ENCODE measurements around the gene CCDC110. TPM values are rescaled to one million over a fixed set of nuclear protein-coding genes. Genes with fewer than 3 reads are reported as not detected.

Gene CCDC110
- polyA plus RNA-seq, 1 donor (not counting 4 experiments of a cell fraction or from before 2014, with no cell fraction given), result not detected

- H3K4me2 ChIP-seq (ENCODE audit: control insufficient read depth, extremely low read depth, insufficient read depth, low read depth, low read length), result no peak overlapping the region
- H3K4me3 ChIP-seq (ENCODE audit: control insufficient read depth in 2 of 3, extremely low read depth in 1 of 3, insufficient read depth in 2 of 3, low read depth in 1 of 3, low read length in 3 of 3), result no peak overlapping the region
- FAIRE-seq, result no peak
- no peaks in the 10 kb centered on the region for H4K20me1 ChIP-seq (ENCODE audit: control insufficient read depth, extremely low read depth, insufficient read depth, low read length)
- H3K9me1 ChIP-seq (ENCODE audit: control insufficient read depth, extremely low read depth, insufficient read depth, low read length), result no peaks in the 10 kb centered on the region
- no peak for DNase-seq (ENCODE audit: low read depth, low spot score)
- no peak for TF ChIP-seq EZH2 (IDR thresholded peaks at IDR 0.05; ENCODE audit: low read length)
- no peak for TF ChIP-seq CTCF (optimal IDR thresholded peaks at IDR 0.05 in 1 of 3, IDR thresholded peaks at IDR 0.05 in 1 of 3, conservative IDR thresholded peaks at IDR 0.05 in 1 of 3; ENCODE audit: extremely low read depth in 1 of 3, insufficient read depth in 2 of 3, low read length in 3 of 3)
- H3K27ac ChIP-seq (ENCODE audit: control insufficient read depth, insufficient read depth, low read length), result no peak overlapping the region
- dilution Hi-C loops (cut with MboI; ENCODE audit: extremely low pct_ligation_motif_present, low sequenced_read_pairs), result no loop called here
- no peak overlapping the region for H2AFZ ChIP-seq (ENCODE audit: control insufficient read depth, low read length)
- peaks cover 9% of the 10 kb centered on the region for H3K4me1 ChIP-seq (ENCODE audit: control insufficient read depth, extremely low read depth, insufficient read depth, low read length)
- peaks cover 19% of the 10 kb centered on the region for H3K27me3 ChIP-seq (ENCODE audit: control insufficient read depth, extremely low read depth, insufficient read depth, low read length)
- no peaks in the 10 kb centered on the region for H3K9me3 ChIP-seq (ENCODE audit: control insufficient read depth, low read depth, low read length)
- no peaks in the 10 kb centered on the region for H3K36me3 ChIP-seq (ENCODE audit: control insufficient read depth in 2 of 2, extremely low read depth in 1 of 2, insufficient read depth in 2 of 2, low read length in 2 of 2)
- H3K79me2 ChIP-seq (ENCODE audit: control insufficient read depth, insufficient read depth, low read length), result no peaks in the 10 kb centered on the region
- H3K9ac ChIP-seq (ENCODE audit: control insufficient read depth, extremely low read depth, insufficient read depth, low read length), result no peak overlapping the region
Observed at GRCh38 chr4:185468999-185469398, 2.5 kb downstream of the CCDC110 start.

GRCh38 chr4:185467991-185468390 lies 3.5 kb downstream of the CCDC110 start:
- Histone ChIP-seq H3K27ac (ENCODE audit: control insufficient read depth, insufficient read depth, low read length) (no peak overlapping the region), H3K4me1 (ENCODE audit: control insufficient read depth, extremely low read depth, insufficient read depth, low read length) (peaks cover 9% of the 10 kb centered on the region), H3K79me2 (ENCODE audit: control insufficient read depth, insufficient read depth, low read length) (no peaks in the 10 kb centered on the region), H3K4me2 (ENCODE audit: control insufficient read depth, extremely low read depth, insufficient read depth, low read depth, low read length) (no peak overlapping the region), H3K9ac (ENCODE audit: control insufficient read depth, extremely low read depth, insufficient read depth, low read length) (no peak overlapping the region), H3K27me3 (ENCODE audit: control insufficient read depth, extremely low read depth, insufficient read depth, low read length) (peaks cover 19% of the 10 kb centered on the region), H2AFZ (ENCODE audit: control insufficient read depth, low read length) (no peak overlapping the region), H3K4me3 (ENCODE audit: control insufficient read depth in 2 of 3, extremely low read depth in 1 of 3, insufficient read depth in 2 of 3, low read depth in 1 of 3, low read length in 3 of 3) (no peak overlapping the region), H4K20me1 (ENCODE audit: control insufficient read depth, extremely low read depth, insufficient read depth, low read length) (no peaks in the 10 kb centered on the region), H3K9me3 (ENCODE audit: control insufficient read depth, low read depth, low read length) (no peaks in the 10 kb centered on the region), H3K36me3 (ENCODE audit: control insufficient read depth in 2 of 2, extremely low read depth in 1 of 2, insufficient read depth in 2 of 2, low read length in 2 of 2) (no peaks in the 10 kb centered on the region), H3K9me1 (ENCODE audit: control insufficient read depth, extremely low read depth, insufficient read depth, low read length) (no peaks in the 10 kb centered on the region)
- dilution Hi-C loops (cut with MboI; ENCODE audit: extremely low pct_ligation_motif_present, low sequenced_read_pairs), result no loop called here
- DNase-seq (ENCODE audit: low read depth, low spot score) (no peak), FAIRE-seq (no peak)
- TF ChIP-seq EZH2 (IDR thresholded peaks at IDR 0.05; ENCODE audit: low read length) (no peak), CTCF (optimal IDR thresholded peaks at IDR 0.05 in 1 of 3, IDR thresholded peaks at IDR 0.05 in 1 of 3, conservative IDR thresholded peaks at IDR 0.05 in 1 of 3; ENCODE audit: extremely low read depth in 1 of 3, insufficient read depth in 2 of 3, low read length in 3 of 3) (no peak)
